ENCODE data around the gene VPS39. TPM values are rescaled to one million over a fixed set of nuclear protein-coding genes. Genes with fewer than 3 reads are reported as not detected.

The VPS39 gene
- total and polyA plus RNA-seq, 2 of the 8 experiments (the other 6 are each of a cell fraction or from before 2014, with no cell fraction given): 34.4 to 36.6 TPM

DNA sequence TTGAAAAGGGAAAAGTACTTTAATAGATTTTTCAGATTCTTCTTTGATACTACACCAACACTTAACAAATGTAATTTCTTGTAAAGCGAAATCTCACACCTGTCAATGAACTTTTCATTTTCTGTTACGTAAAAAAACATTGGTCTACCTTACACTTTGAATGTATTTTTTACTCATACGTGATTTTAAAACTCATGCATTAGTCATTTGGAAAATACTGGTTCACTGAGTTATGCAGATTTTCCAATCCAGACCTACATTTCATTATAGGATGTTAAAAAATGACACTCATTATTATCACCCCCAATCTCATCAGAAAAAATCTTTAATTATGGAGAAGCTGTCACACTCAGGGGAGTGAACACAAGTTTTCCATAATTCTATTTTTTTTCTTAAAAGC, 14.7 kb downstream of the VPS39 start:
- H4K20me1 ChIP-seq (replicated peaks in 1 of 2; ENCODE audit: control insufficient read depth in 1 of 2, insufficient read depth in 2 of 2, low read length in 2 of 2): peaks cover 0 to 7% of the 10 kb centered on the region in 2 experiments
- H3K27ac ChIP-seq (ENCODE audit: low read depth, low read length): no peak overlapping the region
- H2BK12ac ChIP-seq (ENCODE audit: low read depth, low read length): no peak overlapping the region
- TF ChIP-seq RBBP5 (IDR thresholded peaks at IDR 0.05; ENCODE audit: borderline replicate concordance, low read depth, low read length) (no peak), NRF1 (IDR thresholded peaks at IDR 0.05; ENCODE audit: low read depth, low read length) (no peak), TBP (IDR thresholded peaks at IDR 0.05; ENCODE audit: low read depth, low read length) (no peak), EZH2 (IDR thresholded peaks at IDR 0.05; ENCODE audit: low read depth, low read length, severe bottlenecking) (no peak), CHD2 (IDR thresholded peaks at IDR 0.05; ENCODE audit: low read length) (no peak), SP1 (IDR thresholded peaks at IDR 0.05; ENCODE audit: low read depth, low read length) (no peak), CHD1 (IDR thresholded peaks at IDR 0.05; ENCODE audit: low read depth, low read length) (no peak), RAD21 (IDR thresholded peaks at IDR 0.05 in 1 of 2, conservative IDR thresholded peaks at IDR 0.05 in 1 of 2; ENCODE audit: low read depth in 2 of 2, low read length in 2 of 2) (no peak)
- TF ChIP-seq, protein P1, sequence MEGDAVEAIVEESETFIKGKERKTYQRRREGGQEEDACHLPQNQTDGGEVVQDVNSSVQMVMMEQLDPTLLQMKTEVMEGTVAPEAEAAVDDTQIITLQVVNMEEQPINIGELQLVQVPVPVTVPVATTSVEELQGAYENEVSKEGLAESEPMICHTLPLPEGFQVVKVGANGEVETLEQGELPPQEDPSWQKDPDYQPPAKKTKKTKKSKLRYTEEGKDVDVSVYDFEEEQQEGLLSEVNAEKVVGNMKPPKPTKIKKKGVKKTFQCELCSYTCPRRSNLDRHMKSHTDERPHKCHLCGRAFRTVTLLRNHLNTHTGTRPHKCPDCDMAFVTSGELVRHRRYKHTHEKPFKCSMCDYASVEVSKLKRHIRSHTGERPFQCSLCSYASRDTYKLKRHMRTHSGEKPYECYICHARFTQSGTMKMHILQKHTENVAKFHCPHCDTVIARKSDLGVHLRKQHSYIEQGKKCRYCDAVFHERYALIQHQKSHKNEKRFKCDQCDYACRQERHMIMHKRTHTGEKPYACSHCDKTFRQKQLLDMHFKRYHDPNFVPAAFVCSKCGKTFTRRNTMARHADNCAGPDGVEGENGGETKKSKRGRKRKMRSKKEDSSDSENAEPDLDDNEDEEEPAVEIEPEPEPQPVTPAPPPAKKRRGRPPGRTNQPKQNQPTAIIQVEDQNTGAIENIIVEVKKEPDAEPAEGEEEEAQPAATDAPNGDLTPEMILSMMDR (IDR thresholded peaks at IDR 0.05; ENCODE audit: control extremely low read depth in 1 of 3, insufficient read depth in 1 of 3, low read depth in 1 of 3, low read length in 3 of 3): no peak
- no peak overlapping the region for H2BK20ac ChIP-seq (ENCODE audit: low read length)
- ChIA-PET CTCF (ENCODE audit: partially characterized antibody) (interaction anchor here (0.8 to 1.0 kb wide), 2 partner anchors 43 to 133 kb away, joined by 3 read pairs; no protein-coding TSS in a partner anchor), POLR2A (ENCODE audit: partially characterized antibody) (no interaction called here)
- H3K36me3 ChIP-seq (ENCODE audit: control insufficient read depth in 2 of 4, insufficient read depth in 4 of 4, low read length in 3 of 4): peaks cover 0 to 19% (median 3%) of the 10 kb centered on the region in 4 experiments; a peak in 3 of 8 replicates
- no peaks in the 10 kb centered on the region for H3K27me3 ChIP-seq (replicated peaks in 1 of 4; ENCODE audit: control insufficient read depth in 3 of 4, extremely low read depth in 1 of 4, insufficient read depth in 3 of 4, low read length in 3 of 4)
- DNase-seq (ENCODE audit: low read depth in 1 of 2, low spot score in 2 of 2): no peak
- no peak overlapping the region for H3K4me3 ChIP-seq (ENCODE audit: extremely low read depth in 1 of 4, insufficient read depth in 2 of 4, low read depth in 3 of 4, low read length in 4 of 4)
- H3K4me2 ChIP-seq (ENCODE audit: insufficient read depth in 1 of 2, low read depth in 2 of 2, low read length in 2 of 2): no peak overlapping the region
- no peak overlapping the region for H3K56ac ChIP-seq (replicated peaks; ENCODE audit: insufficient read length, low read depth, low read length)
- no peak overlapping the region for H3K18ac ChIP-seq (ENCODE audit: extremely low read depth, low read length)
- no peaks in the 10 kb centered on the region for H3K4me1 ChIP-seq (replicated peaks in 1 of 4; ENCODE audit: control insufficient read depth in 3 of 4, insufficient read depth in 4 of 4, low read length in 3 of 4)
- H2BK120ac ChIP-seq (replicated peaks; ENCODE audit: low read depth, low read length): no peak overlapping the region
- H3K4ac ChIP-seq (replicated peaks; ENCODE audit: insufficient read length, low read depth, low read length): no peak overlapping the region
- H3K9ac ChIP-seq (replicated peaks in 1 of 4; ENCODE audit: extremely low read depth in 1 of 4, low read depth in 3 of 4, low read length in 3 of 4): no peak overlapping the region
- H3K23ac ChIP-seq (ENCODE audit: insufficient read length): no peak overlapping the region
- H2AFZ ChIP-seq (ENCODE audit: low read length): no peak overlapping the region
- H4K8ac ChIP-seq (ENCODE audit: extremely low read depth, insufficient read depth, low read length): no peak overlapping the region
- no peaks in the 10 kb centered on the region for H3K79me1 ChIP-seq (ENCODE audit: low read depth, low read length)
- no peak for FAIRE-seq
- no peak overlapping the region for H4K91ac ChIP-seq (replicated peaks; ENCODE audit: insufficient read length, low read length)
- no peaks in the 10 kb centered on the region for H3K9me3 ChIP-seq (ENCODE audit: insufficient read depth in 2 of 2, low read depth in 1 of 2, low read length in 1 of 2)
- no peaks in the 10 kb centered on the region for H3K23me2 ChIP-seq (ENCODE audit: low read depth, low read length)
- no peaks in the 10 kb centered on the region for H3K79me2 ChIP-seq (ENCODE audit: control insufficient read depth in 1 of 2, insufficient read depth in 2 of 2, low read length in 2 of 2)
- no peak overlapping the region for H3K14ac ChIP-seq (ENCODE audit: insufficient read length)
- no peak overlapping the region for H2BK15ac ChIP-seq (ENCODE audit: low read length)
- H4K5ac ChIP-seq (ENCODE audit: insufficient read length, low read depth, low read length): no peak overlapping the region
- H2BK5ac ChIP-seq (ENCODE audit: low read depth, low read length): no peak overlapping the region
- no peak overlapping the region for H2AK5ac ChIP-seq (ENCODE audit: low read depth, low read length)
- 90% methylated on average over 3 of the region's 3 CpGs; no CpG with 5 or more reads in 1 of the 2 experiments for WGBS, 2 experiments (ENCODE audit: extremely low coverage in 1 of 2, insufficient coverage in 1 of 2, insufficient read length in 1 of 2, insufficient replicate concordance in 2 of 2, low coverage in 1 of 2, low lambda C conversion rate in 2 of 2, missing lambda C conversion rate in 1 of 2)
